GM18526 (cell line): ENCODE results near the gene NUDT7.

Source experiments
- POLR2A ChIP-seq: IDR thresholded peaks from 3 replicates; pipeline ENCODE4 v1.6.1; 2011; ENCODE audit not compliant: insufficient read length; ENCODE audit errors: extremely low read depth

NUDT7 gene

DNA sequence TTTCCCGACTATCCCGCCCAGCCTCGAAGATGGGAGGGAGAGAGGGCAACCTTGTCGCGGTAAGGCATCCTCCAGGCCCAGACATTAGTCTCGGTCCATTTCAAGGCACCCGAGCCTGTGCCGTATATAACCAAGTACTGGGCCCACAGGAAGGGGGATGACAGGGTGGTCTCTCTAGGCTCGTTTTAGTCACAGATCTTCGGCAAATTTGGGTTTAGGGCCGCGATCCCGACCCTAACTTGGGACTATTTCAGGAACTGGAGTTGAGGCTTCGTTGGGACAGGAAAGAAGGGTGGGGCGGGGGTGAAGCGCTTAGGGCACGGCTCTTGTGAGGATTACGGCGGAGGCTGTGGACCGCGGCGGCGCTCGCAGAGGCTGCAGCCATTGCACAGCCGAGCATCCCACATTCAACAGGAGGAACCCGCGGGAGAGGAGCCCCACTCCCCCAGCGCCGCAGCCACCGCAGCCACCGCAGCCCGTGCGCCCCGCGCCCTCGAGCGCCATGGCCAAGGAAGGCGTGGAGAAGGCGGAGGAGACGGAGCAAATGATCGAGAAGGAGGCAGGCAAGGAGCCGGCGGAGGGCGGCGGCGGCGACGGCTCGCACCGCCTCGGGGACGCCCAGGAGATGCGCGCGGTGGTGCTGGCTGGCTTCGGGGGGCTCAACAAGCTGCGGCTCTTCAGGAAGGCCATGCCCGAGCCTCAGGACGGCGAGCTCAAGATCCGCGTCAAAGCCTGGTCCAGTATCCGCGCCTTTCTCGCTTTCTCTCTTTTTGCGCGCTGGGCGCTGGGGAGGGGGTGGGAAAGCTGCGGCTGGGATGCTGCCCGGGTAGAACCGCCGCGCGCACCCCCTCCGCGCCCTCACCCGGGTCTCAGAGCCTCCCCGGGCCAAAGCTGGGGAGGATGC is 66.1 kb downstream of the NUDT7 start, which contains the start of gene VAT1L:
VAT1L (plus strand) TSS at position 384 of the 904 bp plus-strand sequence; CDS start at position 503, 119 bp downstream.
- no peak for TF ChIP-seq POLR2A

DNA sequence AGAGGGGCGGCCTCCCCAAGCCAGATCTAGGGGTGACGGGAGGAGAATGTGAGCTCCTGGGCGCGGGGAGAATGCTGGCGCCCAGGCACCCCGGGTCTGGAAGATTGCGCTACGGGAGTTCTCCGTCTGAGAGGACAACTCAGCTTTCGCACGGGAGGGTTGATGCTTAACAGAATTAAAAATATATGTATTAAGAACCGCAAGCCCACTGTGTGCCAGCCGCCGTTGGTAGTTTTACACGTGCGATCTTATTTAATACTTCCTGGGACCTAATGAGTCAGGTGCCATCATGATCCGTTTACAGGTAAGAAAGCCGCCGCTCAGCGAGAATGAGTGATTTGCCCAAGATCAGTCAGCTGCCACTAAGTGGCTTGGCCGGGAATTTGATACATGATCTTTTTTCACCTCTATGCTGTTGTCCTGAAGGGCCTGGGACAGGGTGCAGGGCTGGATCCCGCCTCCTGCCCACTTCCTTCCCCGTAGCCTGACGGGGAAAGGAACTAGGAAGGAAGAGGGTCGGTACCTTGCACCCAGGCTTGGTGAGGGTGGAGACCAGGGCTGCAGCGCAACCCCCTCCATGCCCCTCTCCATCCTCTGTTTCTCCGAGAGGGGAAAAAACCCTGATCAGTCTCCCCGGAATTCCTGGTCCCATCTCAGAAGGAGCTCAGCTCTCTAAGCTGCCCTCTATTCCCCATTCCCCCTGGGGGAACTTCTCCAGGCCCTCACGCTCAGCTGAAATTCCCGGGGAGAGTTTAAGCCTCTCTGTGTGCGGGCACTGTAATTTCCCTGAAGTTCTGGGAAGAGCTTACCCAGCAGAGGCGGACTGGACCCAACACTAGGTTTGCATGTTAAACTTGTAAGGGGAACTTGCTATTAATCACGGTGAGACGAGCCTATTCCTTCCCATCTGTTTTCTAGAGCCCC is 67.0 kb downstream of the NUDT7 start:
- TF ChIP-seq POLR2A: no peak

DNA sequence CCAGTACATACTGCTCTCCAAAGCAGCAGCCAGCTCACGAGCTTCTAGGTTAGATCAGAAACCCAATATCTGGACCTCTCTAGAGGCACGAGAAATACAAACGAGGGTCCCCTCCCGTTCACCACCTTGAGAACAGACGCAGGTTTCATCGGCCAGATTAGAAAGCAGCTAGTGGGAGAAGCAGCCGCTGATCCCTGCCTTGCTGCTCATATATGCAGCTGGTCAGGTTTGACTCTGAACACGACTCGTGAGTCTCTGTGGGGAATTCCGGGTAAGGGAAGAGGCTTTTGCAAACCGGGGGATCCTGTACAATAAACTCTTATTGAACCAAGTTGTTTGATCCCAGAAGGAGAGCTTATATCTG is 67.7 kb downstream of the NUDT7 start:
- no peak for TF ChIP-seq POLR2A

DNA sequence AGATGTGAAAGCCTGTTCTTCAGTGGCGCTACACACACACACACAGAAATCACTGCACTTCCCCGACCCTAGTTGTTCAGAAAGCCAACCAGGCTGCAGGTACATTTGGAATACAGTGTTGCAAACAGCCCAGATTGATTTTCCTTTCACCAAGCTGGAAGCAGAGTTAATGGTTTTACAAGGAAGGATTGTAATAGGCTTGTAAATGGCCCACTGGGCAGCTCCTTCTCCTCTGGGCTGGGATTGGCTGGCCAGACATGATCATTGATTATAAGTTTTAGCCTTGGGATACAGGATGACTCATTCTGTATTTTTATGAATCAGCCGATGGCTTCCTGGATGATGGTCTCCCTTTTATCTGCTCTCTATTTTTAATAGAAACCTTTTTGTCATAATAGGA is 68.6 kb downstream of the NUDT7 start:
- TF ChIP-seq POLR2A: no peak
